A549 (cell line): Measurements from ENCODE around the gene OR6Q1. TPM values are rescaled to one million over a fixed set of nuclear protein-coding genes. Genes with fewer than 3 reads are reported as not detected.

ENCODE experiments used
- ATAC-seq, 2 experiments: fragments of 200-7000 bp in 1 of 2; fragments of >200 bp in 1 of 2; cut with Nextera tagmentation in 1 of 2; cut with Tn5 transposase in 1 of 2; 3 replicates each; pipeline versions ENCODE4 v1.8.0 to v1.9.1; 2018 to 2020; ENCODE audit warnings: mild to moderate bottlenecking in 1 of 2, moderate library complexity in 1 of 2
- CTCF ChIA-PET: fragments of 300-600 bp; sonication (Branson Sonifier 250); formaldehyde crosslinking; extraction: SDS; loops from one replicate; lab custom pipeline; 2021; ENCODE audit warnings: antibody characterized with exemption, inconsistent platforms; lab: Yijun Ruan, JAX
- POLR2A ChIA-PET: fragments of 350-600 bp; formaldehyde crosslinking; extraction: SDS; loops from one replicate; lab custom pipeline; 2021; ENCODE audit warnings: antibody characterized with exemption, inconsistent platforms; lab: Yijun Ruan, JAX
- DNase-seq, 2 experiments: peaks; one replicate each; pipeline versions ENCODE4 v3.0.0 to v3.0.0-alpha.2; 2011 to 2016; ENCODE audit warnings: low read depth in 1 of 2, low spot score in 1 of 2
- FAIRE-seq: peaks from 2 replicates; lab custom pipeline; 2011; peaks lifted over from hg19 to GRCh38; lab: Jason Lieb, UNC
- H3K27ac ChIP-seq, 2 experiments: fragments of >200 bp; sonication (Bioruptor Twin); formaldehyde crosslinking; 3 replicates each; pipeline ENCODE4 v1.5.1; 2016 to 2017
- H3K4me1 ChIP-seq: fragments of >200 bp; sonication (Bioruptor Twin); formaldehyde crosslinking; 3 replicates; pipeline ENCODE4 v1.6.1; 2016
- H3K4me2 ChIP-seq: fragments of >200 bp; sonication (Bioruptor Twin); formaldehyde crosslinking; 3 replicates; pipeline ENCODE4 v1.6.1; 2016
- H3K4me3 ChIP-seq: fragments of >200 bp; sonication (Bioruptor Twin); formaldehyde crosslinking; 3 replicates; pipeline ENCODE4 v1.5.1; 2016
- H3K9me3 ChIP-seq: fragments of >200 bp; sonication (Bioruptor Twin); formaldehyde crosslinking; 3 replicates; pipeline ENCODE4 v1.6.1; 2016
- CEBPB ChIP-seq, 2 experiments: fragments of >200 bp in 1 of 2; sonication (Bioruptor Twin) in 1 of 2; formaldehyde crosslinking in 1 of 2; IDR thresholded peaks; 2 replicates each; pipeline ENCODE4 v1.6.1; 2012 to 2016
- EHF ChIP-seq: fragments of 250-450 bp; sonication (Bioruptor Pico); IDR thresholded peaks from 2 replicates; pipeline ENCODE4 v1.5.0; 2020; ENCODE audit warnings: mild to moderate bottlenecking
- ESRRA ChIP-seq: fragments of 150-350 bp; IDR thresholded peaks from 2 replicates; pipeline ENCODE4 v1.6.1; 2014; ENCODE audit warnings: mild to moderate bottlenecking, low read length, borderline replicate concordance
- HDAC2 ChIP-seq: fragments of 200-600 bp; sonication (generic); IDR thresholded peaks from 2 replicates; pipeline ENCODE4 v1.6.1; 2016
- HEYL ChIP-seq: fragments of 250-450 bp; sonication (Bioruptor Pico); IDR thresholded peaks from 2 replicates; pipeline ENCODE4 v1.8.0; 2021; ENCODE audit warnings: mild to moderate bottlenecking, moderate library complexity
- HMGXB4 ChIP-seq: fragments of 250-450 bp; sonication (Bioruptor Pico); IDR thresholded peaks from 2 replicates; pipeline ENCODE4 v1.5.0; 2021; ENCODE audit warnings: mild to moderate bottlenecking, moderate library complexity, borderline replicate concordance
- JUNB ChIP-seq: fragments of >200 bp; sonication (Bioruptor Twin); formaldehyde crosslinking; IDR thresholded peaks from 2 replicates; pipeline ENCODE4 v1.6.1; 2016
- MAZ ChIP-seq: fragments of 150-350 bp; IDR thresholded peaks from 2 replicates; pipeline ENCODE4 v1.6.1; 2014; ENCODE audit warnings: antibody characterized with exemption, low read depth, low read length, borderline replicate concordance
- NPAS2 ChIP-seq: fragments of 250-450 bp; sonication (Bioruptor Pico); IDR thresholded peaks from 2 replicates; pipeline ENCODE4 v1.8.0; 2022; ENCODE audit warnings: mild to moderate bottlenecking, moderate library complexity, borderline replicate concordance
- NR3C1 ChIP-seq: fragments of >200 bp; sonication (Bioruptor Twin); formaldehyde crosslinking; IDR thresholded peaks from 3 replicates; pipeline ENCODE4 v1.6.1; 2017
- PHF8 ChIP-seq: fragments of 200-600 bp; sonication (generic); IDR thresholded peaks from 2 replicates; pipeline ENCODE4 v1.6.1; 2016; ENCODE audit warnings: low read depth, mild to moderate bottlenecking, antibody characterized with exemption, moderate library complexity, borderline replicate concordance
- POLR2AphosphoS2 ChIP-seq: conservative IDR thresholded peaks from 2 replicates; pipeline ENCODE4 v1.6.1; 2012; ENCODE audit warnings: low read length, improper control_type of control experiment, inconsistent platforms
- RARB ChIP-seq: fragments of 250-450 bp; sonication (Bioruptor Pico); IDR thresholded peaks from 2 replicates; pipeline ENCODE4 v1.8.0; 2021; ENCODE audit warnings: mild to moderate bottlenecking, moderate library complexity
- RCOR1 ChIP-seq: fragments of 150-350 bp; IDR thresholded peaks from 2 replicates; pipeline ENCODE4 v1.6.1; 2014; ENCODE audit warnings: antibody characterized with exemption, low read length, low read depth
- REST ChIP-seq: fragments of 200-600 bp; sonication (generic); IDR thresholded peaks from 2 replicates; pipeline ENCODE4 v1.6.1; 2016; ENCODE audit warnings: antibody characterized with exemption, mild to moderate bottlenecking, moderate library complexity
- SREBF2 ChIP-seq: fragments of 450-650 bp; IDR thresholded peaks from 2 replicates; pipeline ENCODE4 v1.6.1; 2014; ENCODE audit warnings: mild to moderate bottlenecking, moderate library complexity
- TFCP2L1 ChIP-seq: fragments of 250-450 bp; sonication (Bioruptor Pico); IDR thresholded peaks from 2 replicates; pipeline ENCODE4 v1.5.0; 2021; ENCODE audit warnings: mild to moderate bottlenecking
- TP53 ChIP-seq: fragments of 250-450 bp; sonication (Bioruptor Pico); IDR thresholded peaks from 2 replicates; pipeline ENCODE4 v1.5.0; 2021; ENCODE audit warnings: mild to moderate bottlenecking, moderate library complexity
- ZC3H11A ChIP-seq: fragments of 450-650 bp; IDR thresholded peaks from 2 replicates; pipeline ENCODE4 v1.6.1; 2014; ENCODE audit warnings: antibody characterized with exemption, mild to moderate bottlenecking
- ZNF302 ChIP-seq: fragments of 250-450 bp; sonication (Bioruptor Pico); IDR thresholded peaks from 2 replicates; pipeline ENCODE4 v1.9.0; 2021; ENCODE audit warnings: inconsistent platforms, mild to moderate bottlenecking, moderate library complexity
- WGBS: methylation state at CpG from one replicate; pipeline ENCODE4 v1.1.6; 2017; ENCODE audit errors: missing lambda C conversion rate; 5-methylcytosine and 5-hydroxymethylcytosine counted together
- polyA plus RNA-seq, 4 experiments: library from polyadenylated mRNA; depleted of rRNA in 3 of 4; stranded (reverse); fragments of >200 nt; fragmentation: RNase III in 1 of 4; extraction: RNeasy Plus Mini Kit Qiagen cat#74134 plus additional on column Dnase treatment in 1 of 4; gene quantifications; 2 replicates in 3 of 4; 3 replicates in 1 of 4; pipeline ENCODE4 v1.2.3, GENCODE V29; 2011 to 2017

The OR6Q1 gene
- polyA plus RNA-seq, 2 of the 4 experiments (the other 2 are of a cell fraction): not detected

GRCh38 chr11:58043379-58043778 is 12.6 kb downstream of the OR6Q1 start:
- DNase-seq (no peak), FAIRE-seq (no peak), ATAC-seq (no peak)
- ChIA-PET POLR2A (no interaction called here), CTCF (interaction anchor here (0.9 kb wide), 1 partner anchor 14 kb away, joined by 3 read pairs; no protein-coding TSS in a partner anchor)
- TF ChIP-seq RARB (CRISPR knock-in tag) (no peak), NR3C1 (no peak)
- Histone ChIP-seq H3K4me3 (no peak overlapping the region), H3K27ac (no peak overlapping the region), H3K9me3 (no peaks in the 10 kb centered on the region), H3K4me1 (no peaks in the 10 kb centered on the region), H3K4me2 (no peak overlapping the region)
- 0% methylated on average over 2 of the region's 2 CpGs for WGBS

GRCh38 chr11:58046231-58046630 is 15.5 kb downstream of the OR6Q1 start:
- FAIRE-seq: no peak
- CTCF ChIA-PET: no interaction called here

GRCh38 chr11:58047818-58048217 is 17.1 kb downstream of the OR6Q1 start:
- POLR2A ChIA-PET: no interaction called here
- no peak for DNase-seq
- no peak for TF ChIP-seq ZNF302 (CRISPR knock-in tag)
- no peak for TF ChIP-seq POLR2AphosphoS2
- TF ChIP-seq TFCP2L1 (CRISPR knock-in tag): no peak
- no peak for TF ChIP-seq ZC3H11A
- no peak for TF ChIP-seq HDAC2
- no peak for TF ChIP-seq REST
- no peak for TF ChIP-seq NPAS2 (CRISPR knock-in tag)
- no peak for TF ChIP-seq PHF8
- no peak for TF ChIP-seq RCOR1
- no peak for TF ChIP-seq MAZ
- TF ChIP-seq ESRRA: no peak
- Histone ChIP-seq H3K9me3 (no peaks in the 10 kb centered on the region), H3K27ac (no peak overlapping the region), H3K4me3 (no peak overlapping the region), H3K4me2 (no peak overlapping the region), H3K4me1 (no peaks in the 10 kb centered on the region)
- CTCF ChIA-PET: no interaction called here
- 42% methylated on average over 3 of the region's 3 CpGs for WGBS
- no peak for FAIRE-seq
- no peak for ATAC-seq

More at GRCh38 chr11:58046231-58046630, 15.5 kb downstream of the OR6Q1 start:
- POLR2A ChIA-PET: no interaction called here
- TF ChIP-seq ZNF302 (CRISPR knock-in tag) (no peak), HEYL (CRISPR knock-in tag) (no peak), TP53 (CRISPR knock-in tag) (no peak), CEBPB (IDR thresholded peaks at IDR 0.05) (no peak), HMGXB4 (CRISPR knock-in tag) (no peak), EHF (CRISPR knock-in tag) (no peak), ESRRA (no peak), SREBF2 (no peak), JUNB (no peak)
- TF ChIP-seq, all 56 proteins: peak for 0
- Histone ChIP-seq H3K4me3 (no peak overlapping the region), H3K27ac (no peak overlapping the region), H3K4me1 (no peaks in the 10 kb centered on the region), H3K4me2 (no peak overlapping the region), H3K9me3 (no peaks in the 10 kb centered on the region)
- DNase-seq (no peak), ATAC-seq (no peak)
- 2% methylated on average over 3 of the region's 3 CpGs for WGBS
